Endometrial microvascular endothelial cells (primary cell): ENCODE measurements around the gene LUC7L. TPM values are rescaled to one million over a fixed set of nuclear protein-coding genes. Genes with fewer than 3 reads are reported as not detected.
"Not testable (repeated sequence)": the region's sequence is repeated elsewhere in the genome, so short reads cannot be mapped to it uniquely, and the experiment has no call there.

ENCODE experiments used
- in situ Hi-C: cut with HindIII; loops from 2 replicates; pipeline ENCODE4 v1.10.0; 2017; ENCODE audit warnings: low sequenced_read_pairs, low pct_unique_long_range_greater_than_20kb; ENCODE audit errors: inconsistent ontology term
- total RNA-seq: library from RNA; depleted of rRNA; stranded (reverse); fragments of >200 nt; gene quantifications from one replicate; pipeline ENCODE4 v1.2.3, GENCODE V29; 2015; ENCODE audit errors: inconsistent ontology term

The LUC7L gene
- total RNA-seq, 1 donor from 2014 or later = 45.2 TPM

GRCh38 chr16:154217-155030 lies 74.8 kb downstream of the LUC7L start:
- in situ Hi-C loops = no loop called here

- in situ Hi-C loops = not testable (repeated sequence)
Measured at GRCh38 chr16:153550-154216, 75.6 kb downstream of the LUC7L start.

GRCh38 chr16:153129-153521 lies 76.1 kb downstream of the LUC7L start:
- in situ Hi-C loops = not testable (repeated sequence)

GRCh38 chr16:152141-153128 lies 76.8 kb downstream of the LUC7L start, which contains the start of gene HBZ:
HBZ (plus strand) TSS chr16:152644; CDS start chr16:152910, 266 bp downstream.
- in situ Hi-C loops = no loop called here

GRCh38 chr16:149024-149660 lies 80.1 kb downstream of the LUC7L start:
- in situ Hi-C loops = no loop called here

GRCh38 chr16:146646-147045 lies 82.6 kb downstream of the LUC7L start:
- in situ Hi-C loops = no loop called here

GRCh38 chr16:144797-145252 lies 84.4 kb downstream of the LUC7L start:
- in situ Hi-C loops = no loop called here

GRCh38 chr16:143456-143855 lies 85.8 kb downstream of the LUC7L start:
- in situ Hi-C loops = no loop called here

- in situ Hi-C loops = no loop called here
Measured at GRCh38 chr16:143047-143446, 86.2 kb downstream of the LUC7L start.

- in situ Hi-C loops = no loop called here
Measured at GRCh38 chr16:142405-142967, 86.8 kb downstream of the LUC7L start.

GRCh38 chr16:140175-140857 lies 88.9 kb downstream of the LUC7L start:
- in situ Hi-C loops = no loop called here

Other genes starting within 250 kb of the LUC7L start
- gene POLR3K, start 175.8 kb downstream of the LUC7L start, total RNA-seq = 7.0 TPM
- 58.2 TPM for gene SNRNP25, start 175.6 kb downstream of the LUC7L start, total RNA-seq
- gene RHBDF1, start 156.8 kb downstream of the LUC7L start, total RNA-seq = 28.2 TPM
- gene MPG, start 151.2 kb downstream of the LUC7L start, total RNA-seq = 160 TPM
- 15.9 TPM for gene NPRL3, start 90.8 kb downstream of the LUC7L start, total RNA-seq
- gene HBZ, start 76.8 kb downstream of the LUC7L start, total RNA-seq = not detected
- gene HBM, start 63.5 kb downstream of the LUC7L start, total RNA-seq = not detected
- gene HBA2, start 56.6 kb downstream of the LUC7L start, total RNA-seq = not detected
- gene HBA1, start 52.8 kb downstream of the LUC7L start, total RNA-seq = not detected
- not detected for gene HBQ1, start 49.0 kb downstream of the LUC7L start, total RNA-seq
- gene FAM234A, start 5.4 kb upstream of the LUC7L start, total RNA-seq = 89.3 TPM
- 1.2 TPM for gene RGS11, start 46.5 kb upstream of the LUC7L start, total RNA-seq
- gene ARHGDIG, start 51.1 kb upstream of the LUC7L start, total RNA-seq = not detected
- 0.28 TPM for gene PDIA2, start 53.7 kb upstream of the LUC7L start, total RNA-seq
- 16.4 TPM for gene AXIN1, start 123.3 kb upstream of the LUC7L start, total RNA-seq
- 153 TPM for gene MRPL28, start 141.1 kb upstream of the LUC7L start, total RNA-seq
- 64.2 TPM for gene PGAP6, start 152.5 kb upstream of the LUC7L start, total RNA-seq
- gene NME4, start 167.8 kb upstream of the LUC7L start, total RNA-seq = 92.3 TPM
- 17.3 TPM for gene DECR2, start 172.4 kb upstream of the LUC7L start, total RNA-seq
- gene RAB11FIP3, start 196.2 kb upstream of the LUC7L start, total RNA-seq = 41.7 TPM